ENCODE results near the gene TMPRSS4.
A peak's percentile ranks its signal among the peaks of the same experiment; 100 is the strongest.

Gene TMPRSS4

DNA sequence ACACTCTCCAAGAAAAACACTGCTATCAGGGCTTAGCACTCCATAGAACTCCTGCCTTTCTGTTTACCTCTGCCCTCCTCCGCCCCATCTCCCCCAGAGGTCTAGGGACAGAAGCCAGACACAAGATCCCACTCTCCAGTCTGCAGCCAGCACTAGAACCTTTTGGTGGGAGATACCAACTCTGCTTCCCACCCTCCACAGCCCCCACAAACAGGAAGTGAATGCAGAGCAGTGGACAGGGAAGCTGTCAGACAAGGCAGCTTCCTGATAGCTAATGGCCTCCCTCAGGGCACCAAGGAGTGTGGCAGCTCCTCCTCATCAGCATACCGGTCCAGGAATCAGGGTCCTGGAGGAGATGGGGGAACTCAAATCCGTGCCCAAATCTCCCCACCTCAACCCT is 70.6 kb downstream of the TMPRSS4 start:
- DNase-seq (ENCODE audit: low read depth) = no peak
- H3K4me3 ChIP-seq (ENCODE audit: low read depth, low read length) = no peak overlapping the region
- TF ChIP-seq, protein P1, sequence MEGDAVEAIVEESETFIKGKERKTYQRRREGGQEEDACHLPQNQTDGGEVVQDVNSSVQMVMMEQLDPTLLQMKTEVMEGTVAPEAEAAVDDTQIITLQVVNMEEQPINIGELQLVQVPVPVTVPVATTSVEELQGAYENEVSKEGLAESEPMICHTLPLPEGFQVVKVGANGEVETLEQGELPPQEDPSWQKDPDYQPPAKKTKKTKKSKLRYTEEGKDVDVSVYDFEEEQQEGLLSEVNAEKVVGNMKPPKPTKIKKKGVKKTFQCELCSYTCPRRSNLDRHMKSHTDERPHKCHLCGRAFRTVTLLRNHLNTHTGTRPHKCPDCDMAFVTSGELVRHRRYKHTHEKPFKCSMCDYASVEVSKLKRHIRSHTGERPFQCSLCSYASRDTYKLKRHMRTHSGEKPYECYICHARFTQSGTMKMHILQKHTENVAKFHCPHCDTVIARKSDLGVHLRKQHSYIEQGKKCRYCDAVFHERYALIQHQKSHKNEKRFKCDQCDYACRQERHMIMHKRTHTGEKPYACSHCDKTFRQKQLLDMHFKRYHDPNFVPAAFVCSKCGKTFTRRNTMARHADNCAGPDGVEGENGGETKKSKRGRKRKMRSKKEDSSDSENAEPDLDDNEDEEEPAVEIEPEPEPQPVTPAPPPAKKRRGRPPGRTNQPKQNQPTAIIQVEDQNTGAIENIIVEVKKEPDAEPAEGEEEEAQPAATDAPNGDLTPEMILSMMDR (IDR thresholded peaks at IDR 0.05; ENCODE audit: control insufficient read depth, extremely low read depth, insufficient read depth) = no peak

DNA sequence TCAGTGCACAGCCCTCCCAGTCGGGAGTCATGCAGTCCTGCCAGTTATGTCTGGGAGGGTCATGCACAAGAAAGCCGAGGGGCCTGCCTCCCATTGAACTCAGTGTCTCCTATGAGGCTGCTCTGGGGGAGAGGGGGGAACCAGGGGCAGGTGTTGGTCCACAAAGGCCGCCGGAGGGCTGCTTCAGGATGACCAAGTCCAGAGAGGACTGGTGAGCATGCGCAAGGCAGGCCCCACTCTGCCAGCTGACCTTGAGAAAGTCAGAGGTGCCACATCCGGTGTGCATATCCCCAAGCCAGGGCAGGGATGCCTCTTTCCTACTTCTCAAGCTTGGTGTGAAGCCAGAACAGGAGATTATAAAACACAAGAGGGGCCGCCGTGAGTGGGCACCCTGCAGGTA is 71.4 kb downstream of the TMPRSS4 start:
- H3K4me3 ChIP-seq (ENCODE audit: low read depth, low read length) = no peak overlapping the region
- DNase-seq (ENCODE audit: low read depth) = no peak
- TF ChIP-seq, protein P1 (IDR thresholded peaks at IDR 0.05; ENCODE audit: control insufficient read depth, extremely low read depth, insufficient read depth) = no peak

DNA sequence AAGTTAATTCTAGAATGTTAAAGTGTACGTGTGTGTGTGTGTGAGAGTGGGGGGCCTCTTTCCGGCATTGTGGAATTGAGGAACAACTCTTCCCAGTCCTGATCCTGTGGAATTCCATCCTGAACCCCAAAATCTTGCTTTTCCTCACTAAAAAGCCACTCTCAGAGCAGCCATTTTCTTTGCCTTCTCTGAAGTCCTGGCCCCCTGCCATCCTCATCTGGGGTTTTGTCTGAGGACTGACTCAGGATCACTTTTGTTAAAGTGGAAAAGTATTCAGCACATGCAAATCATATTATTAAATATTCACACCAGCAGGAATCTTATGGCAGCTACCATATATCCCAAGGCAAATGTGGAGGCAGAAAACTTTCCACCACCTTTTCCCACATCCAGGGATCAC is 72.0 kb downstream of the TMPRSS4 start:
- no peak for DNase-seq (ENCODE audit: low read depth)
- no peak overlapping the region for H3K4me3 ChIP-seq (ENCODE audit: low read depth, low read length)
- TF ChIP-seq, protein P1 (IDR thresholded peaks at IDR 0.05; ENCODE audit: control insufficient read depth, extremely low read depth, insufficient read depth) = no peak

DNA sequence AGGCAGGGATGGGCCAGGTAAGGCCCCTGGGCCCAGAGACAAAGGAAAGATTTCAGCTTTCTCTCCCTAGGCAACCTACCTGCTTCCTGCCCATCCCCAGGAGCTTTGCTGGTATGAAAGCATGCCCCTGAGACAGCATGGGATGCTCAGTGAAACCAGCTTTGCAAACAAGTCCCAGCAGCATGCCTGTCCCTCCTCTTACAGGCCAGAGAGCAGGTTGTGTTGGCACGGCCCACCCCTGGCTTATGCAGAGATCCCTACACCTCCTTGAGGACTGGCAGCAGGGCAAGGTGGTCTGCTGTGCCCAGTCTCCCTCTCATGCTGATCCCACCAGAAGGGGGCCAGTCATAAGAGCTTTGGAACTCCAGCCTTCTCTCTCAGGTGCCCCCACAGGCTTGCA is 72.6 kb downstream of the TMPRSS4 start:
- DNase-seq (ENCODE audit: low read depth) = no peak
- TF ChIP-seq, protein P1 (IDR thresholded peaks at IDR 0.05; ENCODE audit: control insufficient read depth, extremely low read depth, insufficient read depth) = no peak

DNA sequence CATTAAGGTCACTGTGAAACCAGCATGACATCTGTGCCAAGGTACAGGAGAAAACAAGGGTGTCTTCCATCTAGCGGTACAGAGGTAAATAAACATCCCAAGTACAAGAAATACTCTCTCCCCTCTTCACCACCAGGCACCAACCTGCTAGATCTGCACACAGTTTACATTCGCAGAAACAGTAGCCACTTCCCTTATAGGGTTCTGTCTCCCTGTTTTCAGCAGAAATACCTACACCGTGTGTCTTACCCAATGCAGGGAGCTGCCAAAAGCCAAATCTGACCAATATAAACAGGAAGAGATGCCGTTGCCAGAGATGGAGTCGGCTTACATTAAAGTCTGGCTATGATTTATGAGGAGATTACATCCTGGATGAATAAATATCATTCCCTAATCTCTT is 74.6 kb downstream of the TMPRSS4 start:
- peak; percentile 22 for DNase-seq (ENCODE audit: low read depth)
- no peak overlapping the region for H3K4me3 ChIP-seq (ENCODE audit: low read depth, low read length)
- TF ChIP-seq, protein P1 (IDR thresholded peaks at IDR 0.05; ENCODE audit: control insufficient read depth, extremely low read depth, insufficient read depth) = 0 out of 2 replicates have a peak, but pooled peaks have one; percentile 7

More for the DNA sequence above, 72.6 kb downstream of the TMPRSS4 start:
- H3K4me3 ChIP-seq (ENCODE audit: low read depth, low read length) = no peak overlapping the region

DNA sequence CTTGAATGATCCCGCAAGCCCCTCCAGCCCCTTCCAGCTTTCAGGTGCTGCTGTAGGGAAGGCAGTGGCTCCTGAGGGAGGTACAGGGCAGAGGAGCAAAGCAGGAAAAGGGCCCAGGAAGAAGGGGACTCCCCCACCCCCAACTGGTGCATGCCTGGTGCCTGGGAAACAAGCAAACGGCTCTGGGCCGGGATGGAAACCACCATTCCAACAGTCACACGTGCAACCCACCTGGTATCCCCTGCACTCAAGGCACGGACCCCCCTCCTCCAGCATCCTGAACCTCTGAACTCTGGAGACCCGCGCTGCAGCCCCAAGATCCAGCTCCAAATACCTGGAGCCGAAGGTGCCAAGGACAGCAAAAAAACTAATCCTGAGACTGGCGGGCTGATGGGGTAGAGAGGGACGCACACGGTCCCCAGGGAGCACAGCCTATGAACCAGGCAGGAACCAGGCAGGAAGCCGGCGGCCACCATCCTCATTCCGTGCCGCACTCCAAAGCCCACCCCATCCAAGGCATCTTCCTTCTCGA is 75.2 kb downstream of the TMPRSS4 start:
- TF ChIP-seq, protein P1 (IDR thresholded peaks at IDR 0.05; ENCODE audit: control insufficient read depth, extremely low read depth, insufficient read depth) = no peak
- peak overlapping the region; percentile 12; the same call in 1 of the 2 replicates for H3K4me3 ChIP-seq (ENCODE audit: low read depth, low read length)
- DNase-seq (ENCODE audit: low read depth) = no peak

Measured in LNCaP clone FGC (cell line).